Activated T-cell treated with anti-CD3 and anti-CD28 coated beads, Interleukin-2, amount 50 U/mL, for 4 hours (primary cell): ENCODE measurements around the gene ZNF561. TPM values are rescaled to one million over a fixed set of nuclear protein-coding genes. Genes with fewer than 3 reads are reported as not detected.
"Not testable (repeated sequence)": the region's sequence is repeated elsewhere in the genome, so short reads cannot be mapped to it uniquely, and the experiment has no call there.

Experiments
- ATAC-seq, 2 donors: fragments of 200-7000 bp; cut with Tn5 transposase; one replicate each; pipeline ENCODE4 v1.10.0; 2021
- DNase-seq: peaks from one replicate; pipeline ENCODE4 v3.0.0-alpha.2; 2020
- H3K27me3 Mint-ChIP-seq: one replicate; pipeline ENCODE4 v1.8.0; 2021; ENCODE audit warnings: low read depth, mixed read lengths
- H3K36me3 Mint-ChIP-seq: one replicate; pipeline ENCODE4 v1.8.0; 2022; ENCODE audit warnings: mixed read lengths; ENCODE audit not compliant: insufficient read depth
- H3K4me1 Mint-ChIP-seq: one replicate; pipeline ENCODE4 v1.8.0; 2021; ENCODE audit warnings: low read depth, mixed read lengths
- H3K4me3 Mint-ChIP-seq: one replicate; pipeline ENCODE4 v1.8.0; 2021; ENCODE audit warnings: mild to moderate bottlenecking, moderate library complexity, mixed read lengths
- H3K9me3 Mint-ChIP-seq: one replicate; pipeline ENCODE4 v1.8.0; 2021; ENCODE audit warnings: mixed read lengths
- total RNA-seq, 3 donors: library from RNA; stranded (reverse); gene quantifications; one replicate each; pipeline ENCODE4 v1.2.1, GENCODE V29; 2021

The ZNF561 gene
- total RNA-seq = 10 to 100 TPM; 19.1 to 32.1 (median 22.9) TPM

DNA sequence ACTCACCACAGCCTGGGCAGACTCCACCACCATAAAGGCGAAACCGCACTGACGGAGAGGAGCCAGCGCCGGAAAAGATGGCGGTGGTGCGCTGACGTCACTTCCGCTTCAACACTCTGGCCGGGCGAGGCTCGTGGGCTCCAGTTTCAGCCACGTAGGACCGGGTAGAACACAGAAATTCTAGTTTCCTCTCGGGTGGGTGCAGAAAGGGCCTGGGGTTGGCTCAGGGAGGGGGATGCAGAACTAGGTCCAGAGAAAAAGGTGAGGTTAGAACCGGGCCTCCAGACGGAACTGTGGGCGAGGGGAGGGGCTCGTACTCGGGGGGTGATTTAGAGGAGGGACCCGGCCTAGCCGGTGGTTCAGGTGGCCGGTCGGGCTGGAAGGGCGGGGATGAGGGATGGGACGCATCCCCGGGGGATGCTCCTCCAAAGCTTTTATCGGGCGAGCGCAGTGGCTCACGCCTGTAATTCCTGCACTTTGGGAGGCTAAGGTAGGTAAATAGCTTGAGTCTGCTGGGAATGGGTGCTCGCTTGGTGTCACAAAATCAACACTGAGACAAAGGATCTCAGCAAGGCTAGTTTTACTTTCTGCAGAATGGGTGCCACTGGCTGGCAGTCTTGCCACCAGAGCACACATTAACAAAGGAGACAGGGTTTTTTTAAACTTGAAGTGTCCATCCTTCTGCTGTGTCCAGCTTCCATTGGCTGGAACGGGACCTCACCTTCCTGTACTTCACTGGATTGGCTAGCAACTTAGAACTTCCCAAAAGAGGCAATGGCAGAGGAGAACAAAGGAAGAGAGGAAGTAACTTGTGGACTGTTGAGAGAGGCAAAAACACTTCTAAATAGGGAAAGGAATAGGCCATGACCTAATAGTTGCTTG, at the start of gene ZNF561:
Gene ZNF561, minus strand, starts transcription at position 77 of the 882 bp plus-strand sequence. CDS start 1,776 bp downstream, outside the sequence.
- H3K36me3 Mint-ChIP-seq = peaks cover 19% of the 10 kb centered on the region

GRCh38 chr19:9668544-9668943, 47.5 kb upstream of the ZNF561 start:
- no peak for DNase-seq
- no peak overlapping the region for H3K4me3 Mint-ChIP-seq
- peaks cover 62% of the 10 kb centered on the region for H3K36me3 Mint-ChIP-seq
- H3K4me1 Mint-ChIP-seq = peaks cover 34% of the 10 kb centered on the region
- ATAC-seq = no peak
- H3K9me3 Mint-ChIP-seq = peaks cover 26% of the 10 kb centered on the region
- H3K27me3 Mint-ChIP-seq = no peaks in the 10 kb centered on the region

More for the DNA sequence above, at the start of gene ZNF561:
- H3K4me1 Mint-ChIP-seq = peaks cover 21% of the 10 kb centered on the region
- H3K9me3 Mint-ChIP-seq = no peaks in the 10 kb centered on the region
- ATAC-seq (peak; percentile 94 to 95), DNase-seq (peak; percentile 85)
- peaks cover 3% of the 10 kb centered on the region for H3K27me3 Mint-ChIP-seq
- peak within 1 kb of the TSS; percentile 99 for H3K4me3 Mint-ChIP-seq

- Mint-ChIP-seq H3K4me1 (peaks cover 33% of the 10 kb centered on the region), H3K36me3 (peaks cover 62% of the 10 kb centered on the region), H3K9me3 (peaks cover 25% of the 10 kb centered on the region), H3K4me3 (no peak overlapping the region), H3K27me3 (no peaks in the 10 kb centered on the region)
- ATAC-seq = no peak
- no peak for DNase-seq
These were observed 46.9 kb upstream of the ZNF561 start for GRCh38 chr19:9667898-9668297.

- no peak overlapping the region for H3K4me3 Mint-ChIP-seq
- ATAC-seq (no peak), DNase-seq (no peak)
- peaks cover 43% of the 10 kb centered on the region for H3K36me3 Mint-ChIP-seq
- no peaks in the 10 kb centered on the region for H3K27me3 Mint-ChIP-seq
- H3K4me1 Mint-ChIP-seq = peaks cover 5% of the 10 kb centered on the region
- H3K9me3 Mint-ChIP-seq = no peaks in the 10 kb centered on the region
These were observed 37.7 kb upstream of the ZNF561 start for GRCh38 chr19:9658769-9659168.

DNA sequence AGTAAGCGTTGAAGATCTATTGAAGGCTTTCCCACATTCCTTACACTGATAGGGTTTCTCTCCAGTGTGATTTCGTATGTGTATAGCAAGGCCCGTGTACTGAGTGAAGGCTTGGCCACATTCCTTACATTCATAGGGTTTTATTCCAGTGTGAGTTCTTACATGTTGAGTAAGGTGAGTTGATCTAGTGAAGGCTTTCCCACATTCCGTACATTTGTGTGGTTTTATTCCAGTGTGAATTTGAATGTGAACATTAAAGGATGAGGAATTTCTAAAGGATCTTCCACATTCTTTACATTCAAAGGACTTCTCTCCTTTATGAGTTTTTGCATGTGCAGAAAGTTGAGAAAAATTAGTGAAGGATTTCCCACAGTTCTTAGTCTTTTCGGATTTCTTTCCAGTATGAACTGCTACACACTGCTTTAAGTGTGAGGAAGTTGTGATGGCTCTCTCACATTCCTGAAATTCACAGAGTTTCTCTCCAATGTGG, 32.1 kb upstream of the ZNF561 start:
- DNase-seq, H3K27me3 Mint-ChIP-seq, H3K4me3 Mint-ChIP-seq, H3K4me1 Mint-ChIP-seq, ATAC-seq: not testable (repeated sequence)
- Mint-ChIP-seq H3K36me3 (peaks cover 76% of the 10 kb centered on the region), H3K9me3 (peaks cover 19% of the 10 kb centered on the region)

DNA sequence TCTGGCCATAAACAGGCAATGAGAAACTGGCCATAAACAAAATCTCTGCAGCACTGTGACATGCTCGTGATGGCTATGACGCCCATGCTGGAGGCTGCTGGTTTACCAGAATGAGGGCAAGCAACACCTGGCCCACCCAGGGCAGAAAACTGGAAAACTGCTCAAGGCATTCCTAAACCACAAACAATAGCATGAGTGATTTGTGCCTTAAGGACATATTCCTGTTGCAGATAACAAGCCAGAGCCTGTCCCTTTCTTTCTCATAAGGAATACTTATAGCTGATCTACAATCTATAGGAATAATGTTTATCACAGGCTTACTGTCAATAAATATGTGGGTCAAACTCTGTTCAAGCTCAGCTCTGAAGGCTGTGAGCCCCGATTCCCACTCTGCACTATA, 30.4 kb upstream of the ZNF561 start:
- peaks cover 66% of the 10 kb centered on the region for H3K36me3 Mint-ChIP-seq
- peaks cover 19% of the 10 kb centered on the region for H3K9me3 Mint-ChIP-seq
- DNase-seq, H3K4me1 Mint-ChIP-seq, H3K4me3 Mint-ChIP-seq, H3K27me3 Mint-ChIP-seq, ATAC-seq: not testable (repeated sequence)

DNA sequence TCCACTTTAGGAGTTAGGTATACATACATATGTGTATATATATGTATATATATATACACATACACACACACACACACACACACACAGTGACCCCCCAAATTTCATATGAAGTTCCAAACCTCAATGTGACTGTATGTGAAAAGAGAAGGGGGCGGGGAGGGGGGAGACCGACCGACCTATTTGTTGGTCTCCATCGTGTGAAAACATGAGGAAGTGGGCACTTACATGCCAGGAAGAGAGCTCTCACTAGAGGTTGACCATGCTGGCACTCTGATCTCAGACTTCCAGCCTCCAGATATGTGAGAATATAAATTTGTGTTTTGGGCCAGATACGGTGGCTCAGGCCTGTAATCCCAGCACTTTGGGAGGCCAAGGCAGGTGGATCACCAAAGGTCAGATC, 29.3 kb upstream of the ZNF561 start:
- Mint-ChIP-seq H3K9me3 (peaks cover 19% of the 10 kb centered on the region), H3K36me3 (peaks cover 62% of the 10 kb centered on the region), H3K4me1 (peaks cover 2% of the 10 kb centered on the region), H3K27me3 (no peaks in the 10 kb centered on the region), H3K4me3 (no peak overlapping the region)
- DNase-seq (no peak), ATAC-seq (no peak)

DNA sequence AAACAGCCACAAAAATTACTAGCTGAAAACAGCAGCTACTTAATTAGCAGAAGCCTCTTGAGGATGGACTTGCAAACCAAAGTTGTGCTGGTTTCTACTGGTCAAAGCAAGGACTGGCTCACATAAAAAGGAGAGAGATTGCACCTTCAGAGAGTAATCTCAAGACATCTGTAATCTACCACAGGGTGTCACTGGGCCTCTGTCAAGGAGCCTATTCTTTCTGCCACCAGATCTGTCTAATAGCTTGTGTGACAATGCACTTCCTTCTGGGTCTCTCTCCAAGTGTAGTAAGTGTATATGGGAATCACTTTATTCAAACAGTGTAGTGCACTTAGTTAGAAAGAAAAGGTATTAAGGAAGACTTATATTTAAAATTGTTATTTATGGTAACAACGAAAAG, 24.4 kb upstream of the ZNF561 start:
- Mint-ChIP-seq H3K4me3 (no peak overlapping the region), H3K4me1 (no peaks in the 10 kb centered on the region), H3K27me3 (no peaks in the 10 kb centered on the region), H3K9me3 (peaks cover 12% of the 10 kb centered on the region), H3K36me3 (peaks cover 38% of the 10 kb centered on the region)
- DNase-seq = no peak
- ATAC-seq = no peak

- ATAC-seq = no peak
- H3K9me3 Mint-ChIP-seq = peaks cover 12% of the 10 kb centered on the region
- H3K27me3 Mint-ChIP-seq = no peaks in the 10 kb centered on the region
- peaks cover 33% of the 10 kb centered on the region for H3K36me3 Mint-ChIP-seq
- H3K4me3 Mint-ChIP-seq = no peak overlapping the region
- no peaks in the 10 kb centered on the region for H3K4me1 Mint-ChIP-seq
- DNase-seq = no peak
These were observed 23.4 kb upstream of the ZNF561 start for GRCh38 chr19:9644472-9644871.

DNA sequence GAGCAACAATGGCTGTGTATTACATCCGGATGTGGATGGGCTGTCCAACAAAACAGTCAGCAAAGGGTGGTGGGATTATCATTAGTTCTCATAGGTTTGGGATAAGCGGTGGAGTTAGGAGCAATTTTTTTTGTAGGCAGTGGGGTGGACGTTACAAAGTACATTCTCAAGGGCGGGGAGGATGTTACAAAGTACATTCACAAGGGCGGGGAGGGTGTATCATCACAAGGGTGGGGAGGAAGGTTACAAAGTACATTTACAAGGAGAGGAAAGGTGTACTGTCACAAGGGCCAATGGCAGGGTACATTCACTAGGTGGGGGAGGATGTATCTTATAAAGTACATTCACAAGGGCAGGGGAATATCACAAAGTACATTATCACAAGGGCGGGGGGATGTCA, 20.8 kb upstream of the ZNF561 start:
- Mint-ChIP-seq H3K36me3 (peaks cover 25% of the 10 kb centered on the region), H3K9me3 (peaks cover 12% of the 10 kb centered on the region), H3K4me1 (no peaks in the 10 kb centered on the region), H3K27me3 (no peaks in the 10 kb centered on the region), H3K4me3 (no peak overlapping the region)
- ATAC-seq = no peak
- DNase-seq = no peak

DNA sequence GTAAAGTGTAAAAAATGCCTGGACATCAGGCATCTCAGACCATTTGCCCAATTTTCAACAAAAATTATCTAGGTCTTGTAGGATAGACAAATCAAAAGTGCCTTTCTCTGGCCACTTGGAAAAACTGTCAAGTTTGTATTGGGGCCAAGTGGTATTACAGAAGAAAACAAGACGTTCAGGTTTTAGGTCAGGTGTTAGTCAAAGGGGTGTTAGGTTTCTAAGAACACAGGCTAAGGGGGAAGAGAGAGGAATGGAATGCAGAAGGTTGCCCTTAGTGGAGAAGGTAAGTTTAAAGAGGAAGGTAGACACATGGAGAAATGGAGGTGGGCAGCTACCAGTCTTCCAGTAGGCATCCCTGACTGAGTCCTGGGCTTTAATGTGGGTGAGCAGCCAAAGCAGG, 19.9 kb upstream of the ZNF561 start:
- ATAC-seq (no peak), DNase-seq (no peak)
- Mint-ChIP-seq H3K4me1 (no peaks in the 10 kb centered on the region), H3K4me3 (no peak overlapping the region), H3K9me3 (peaks cover 12% of the 10 kb centered on the region), H3K27me3 (no peaks in the 10 kb centered on the region), H3K36me3 (peaks cover 25% of the 10 kb centered on the region)

GRCh38 chr19:9636018-9636417, 15.0 kb upstream of the ZNF561 start:
- no peak overlapping the region for H3K4me3 Mint-ChIP-seq
- peaks cover 2% of the 10 kb centered on the region for H3K9me3 Mint-ChIP-seq
- H3K36me3 Mint-ChIP-seq = peaks cover 27% of the 10 kb centered on the region
- H3K4me1 Mint-ChIP-seq = no peaks in the 10 kb centered on the region
- DNase-seq (no peak), ATAC-seq (no peak)
- no peaks in the 10 kb centered on the region for H3K27me3 Mint-ChIP-seq

DNA sequence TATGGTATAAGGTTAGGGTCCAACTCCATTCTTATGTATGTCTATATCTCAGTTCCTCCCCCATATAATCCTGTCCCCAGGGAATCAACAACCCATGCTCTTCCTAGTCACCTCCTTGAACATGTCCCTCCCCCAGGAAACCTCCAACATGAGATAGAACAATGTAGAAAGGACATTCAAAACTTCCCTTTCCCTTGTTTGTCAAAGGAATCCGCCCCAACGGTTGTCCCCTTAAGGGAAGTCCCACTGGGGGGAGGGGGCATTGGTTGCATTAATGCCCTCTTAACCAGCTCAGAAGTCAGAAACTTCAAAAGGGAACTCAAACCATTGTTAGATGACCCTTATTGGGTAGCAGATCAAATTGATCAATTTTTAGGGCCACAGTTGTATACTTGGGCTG, 6.8 kb upstream of the ZNF561 start:
- Mint-ChIP-seq H3K4me1 (peaks cover 5% of the 10 kb centered on the region), H3K36me3 (peaks cover 16% of the 10 kb centered on the region), H3K9me3 (no peaks in the 10 kb centered on the region), H3K4me3 (no peak overlapping the region), H3K27me3 (no peaks in the 10 kb centered on the region)
- no peak for ATAC-seq
- no peak for DNase-seq

DNA sequence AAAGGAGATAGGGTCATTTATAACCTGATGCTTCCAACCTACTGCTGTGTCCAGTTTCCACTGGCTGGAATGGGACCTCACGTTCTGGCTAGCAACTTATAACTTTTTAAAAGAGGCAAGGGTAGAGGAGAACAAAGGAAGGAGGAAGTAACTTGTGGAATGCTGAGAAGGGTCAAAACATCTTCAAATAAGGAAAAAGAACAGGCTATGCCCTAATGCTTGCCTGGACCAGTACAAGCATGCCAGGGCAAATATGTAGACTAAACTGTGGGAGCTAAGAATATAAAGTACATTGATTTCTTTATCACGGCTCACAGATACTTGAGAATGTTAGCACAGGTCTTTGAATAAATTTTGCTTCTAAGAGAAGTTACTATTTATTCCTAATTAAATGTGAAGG, 1.5 kb upstream of the ZNF561 start:
- DNase-seq (no peak), ATAC-seq (no peak)
- peaks cover 16% of the 10 kb centered on the region for H3K36me3 Mint-ChIP-seq
- no peaks in the 10 kb centered on the region for H3K9me3 Mint-ChIP-seq
- H3K4me3 Mint-ChIP-seq = peak overlapping the region; percentile 48
- peaks cover 21% of the 10 kb centered on the region for H3K4me1 Mint-ChIP-seq
- peaks cover 3% of the 10 kb centered on the region for H3K27me3 Mint-ChIP-seq

DNA sequence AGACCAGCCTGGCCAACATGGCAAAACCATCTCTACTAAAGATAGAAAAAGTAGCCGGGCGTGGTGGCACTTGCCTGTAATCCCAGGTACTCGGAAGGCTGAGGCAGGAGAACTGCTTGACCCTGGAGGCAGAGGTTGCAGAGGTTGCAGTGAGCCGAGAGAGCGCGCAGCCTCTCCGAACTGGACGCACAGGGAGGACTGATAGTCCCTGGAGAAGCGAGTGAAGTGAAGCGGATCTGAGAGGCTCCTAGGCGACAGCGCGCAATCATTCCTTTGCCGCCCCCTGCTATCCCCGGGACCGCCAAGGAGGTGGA, 233 bp downstream of the ZNF561 start:
- peaks cover 19% of the 10 kb centered on the region for H3K4me1 Mint-ChIP-seq
- H3K9me3 Mint-ChIP-seq = no peaks in the 10 kb centered on the region
- ATAC-seq (no peak), DNase-seq (no peak)
- H3K4me3 Mint-ChIP-seq = peak overlapping the region; percentile 99
- peaks cover 3% of the 10 kb centered on the region for H3K27me3 Mint-ChIP-seq
- H3K36me3 Mint-ChIP-seq = peaks cover 20% of the 10 kb centered on the region
